GM18909 (cell line): Measurements from ENCODE around the gene ALG12.

Experiments used
- ATAC-seq: cut with Tn5 transposase; IDR thresholded peaks from one replicate; pipeline ENCODE4 v1.9.1; 2021; ENCODE audit warnings: mild to moderate bottlenecking; ENCODE audit not compliant: unreplicated experiment, poor library complexity

ALG12 gene

DNA sequence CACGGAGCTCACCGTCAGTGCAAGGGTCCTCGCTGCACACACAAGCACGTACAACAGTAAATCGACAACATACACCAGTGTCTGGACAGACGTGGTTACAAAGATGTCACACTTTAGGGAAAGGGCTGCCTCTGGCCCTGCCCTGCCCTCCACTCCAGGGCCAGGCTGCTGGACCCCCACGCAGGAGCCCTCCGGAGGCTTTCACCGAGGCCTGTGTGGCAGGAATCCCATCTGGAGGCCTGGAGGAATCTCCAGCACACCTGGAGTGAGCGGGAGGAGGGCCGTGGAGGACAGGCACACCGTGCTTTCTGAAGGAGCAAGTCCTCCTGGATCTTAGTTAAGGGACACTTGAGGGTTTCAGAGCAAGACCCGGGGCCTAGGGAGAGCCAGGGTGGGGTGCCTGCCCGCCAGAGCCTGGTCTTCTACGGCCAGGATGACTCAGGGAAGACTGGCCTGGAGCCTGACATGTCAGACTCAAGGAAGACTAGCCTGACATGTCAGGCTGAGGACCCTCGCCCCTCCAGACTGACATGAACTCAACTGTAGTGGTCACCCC lies 40.2 kb upstream of the ALG12 start:
- ATAC-seq, result no peak

DNA sequence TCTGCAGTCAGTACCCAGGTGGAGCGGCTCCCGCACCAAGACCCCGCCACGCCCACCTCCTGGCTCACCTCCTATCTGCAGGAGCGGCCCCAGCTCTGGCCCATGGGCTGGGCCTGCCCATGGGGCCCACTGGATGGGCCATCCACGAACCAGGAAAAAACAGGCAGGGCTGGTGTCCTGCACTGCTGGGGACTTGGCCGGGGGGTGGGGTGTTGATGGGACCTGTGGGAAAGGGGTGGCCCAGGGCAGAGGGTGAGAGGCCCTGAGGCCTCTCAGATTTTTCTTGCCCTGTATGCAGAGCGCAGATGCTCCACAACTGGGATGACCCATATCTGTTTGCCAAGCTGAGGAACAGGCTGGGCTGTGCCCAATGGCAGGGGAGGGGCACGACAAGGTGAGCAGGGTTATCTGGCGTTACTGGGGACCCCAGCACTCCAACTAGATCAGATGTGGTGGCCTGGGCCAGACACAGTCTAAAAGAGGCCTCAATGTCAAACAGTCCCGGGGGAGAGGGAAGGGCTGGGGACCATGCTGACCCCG lies 39.7 kb upstream of the ALG12 start:
- ATAC-seq, result no peak

DNA sequence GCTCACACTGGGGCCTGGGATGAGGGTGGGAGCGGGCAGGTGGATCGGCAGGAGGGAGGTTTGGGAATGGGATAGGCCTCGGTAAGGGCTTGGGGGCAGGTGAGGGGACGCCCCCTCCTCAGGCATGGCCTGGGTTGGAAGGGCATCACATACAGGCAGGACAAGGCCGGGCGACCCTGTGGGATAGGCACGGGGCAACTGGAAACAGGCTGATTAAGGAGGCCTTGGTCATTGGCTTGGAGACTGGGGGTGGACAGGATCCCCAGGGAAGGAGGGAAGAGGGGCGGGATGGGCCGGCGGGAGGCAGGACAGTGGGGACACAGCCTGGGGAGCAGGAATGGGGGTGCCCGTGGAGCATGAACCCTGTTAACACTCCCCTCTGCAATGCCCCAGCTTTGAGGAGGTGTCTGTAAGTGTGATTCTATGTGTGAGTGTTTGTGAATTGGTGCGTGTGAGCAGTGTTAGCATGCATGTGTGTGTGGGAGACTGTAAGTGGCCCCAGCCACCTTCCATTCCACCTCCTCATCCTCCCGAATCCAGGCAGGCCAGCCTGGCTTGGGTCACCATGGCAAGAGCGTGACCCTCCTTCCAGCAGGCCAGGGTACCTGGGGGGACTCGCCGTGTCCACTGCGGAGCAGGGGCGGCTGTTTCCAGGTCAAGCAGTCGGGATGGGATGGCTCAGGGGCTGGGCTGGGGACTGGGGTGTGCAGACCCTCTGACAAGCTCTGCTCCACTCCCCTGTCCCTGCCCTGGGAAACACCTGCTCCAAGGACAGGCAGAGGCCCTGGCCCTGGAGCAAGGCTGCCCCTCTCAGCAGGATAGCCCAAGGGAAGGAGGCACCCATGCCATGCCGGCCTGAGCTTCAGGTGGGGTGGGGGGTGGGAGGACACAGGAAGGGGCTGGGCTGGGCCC lies 38.9 kb upstream of the ALG12 start:
- ATAC-seq, result no peak

GRCh38 chr22:49956418-49956770 lies 38.2 kb upstream of the ALG12 start:
- no peak for ATAC-seq

GRCh38 chr22:49955581-49956417 lies 37.6 kb upstream of the ALG12 start:
- ATAC-seq, result no peak

DNA sequence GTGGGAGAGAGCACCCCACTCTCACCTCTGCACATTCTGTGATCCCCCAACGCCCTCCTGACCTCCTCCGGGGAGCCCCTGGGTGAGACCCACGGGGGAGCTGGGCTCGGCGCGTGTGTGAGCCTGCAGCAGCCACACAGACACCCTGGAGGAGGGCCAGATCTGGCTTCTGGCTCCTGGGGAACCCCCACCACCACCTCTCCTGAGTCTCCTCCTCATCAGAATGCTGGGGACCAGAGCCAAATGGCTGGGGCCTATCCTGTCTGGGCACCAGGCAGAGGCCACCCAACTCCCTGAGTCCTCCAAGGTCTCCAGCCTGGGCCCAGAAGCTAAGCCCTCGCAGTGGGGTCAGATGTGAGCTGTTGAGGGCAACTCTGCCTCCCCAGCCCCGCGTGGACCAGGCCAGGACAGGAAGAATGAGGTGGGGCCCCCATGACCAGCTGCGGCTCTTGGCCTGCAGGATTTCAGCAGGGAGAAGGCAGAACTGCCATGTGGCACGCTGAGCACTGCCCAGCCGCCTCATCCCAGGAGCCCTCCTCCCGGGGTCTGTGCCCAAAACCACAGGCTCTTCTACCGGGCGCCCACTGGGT lies 36.8 kb upstream of the ALG12 start:
- ATAC-seq, result no peak

DNA sequence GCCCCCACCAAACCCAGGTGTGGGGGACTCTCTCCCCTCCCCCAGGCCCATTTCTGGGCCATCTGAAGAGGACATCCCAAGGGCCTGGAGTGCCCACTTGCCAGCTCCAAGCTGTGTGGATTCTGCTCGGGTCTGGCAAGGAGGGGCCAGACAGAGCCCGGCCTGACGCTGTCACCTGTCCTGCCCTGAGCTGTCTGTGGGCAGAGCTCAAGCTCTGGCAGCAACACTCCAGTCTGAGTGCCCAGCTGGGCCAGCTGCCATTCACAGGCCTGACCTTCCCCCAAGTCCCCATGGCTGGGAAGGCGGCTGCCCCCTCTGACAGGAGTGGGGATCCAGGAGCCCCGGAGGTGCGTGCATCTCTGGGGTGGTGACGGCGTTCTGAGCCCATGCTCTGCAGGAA lies 36.1 kb upstream of the ALG12 start:
- ATAC-seq, result no peak

DNA sequence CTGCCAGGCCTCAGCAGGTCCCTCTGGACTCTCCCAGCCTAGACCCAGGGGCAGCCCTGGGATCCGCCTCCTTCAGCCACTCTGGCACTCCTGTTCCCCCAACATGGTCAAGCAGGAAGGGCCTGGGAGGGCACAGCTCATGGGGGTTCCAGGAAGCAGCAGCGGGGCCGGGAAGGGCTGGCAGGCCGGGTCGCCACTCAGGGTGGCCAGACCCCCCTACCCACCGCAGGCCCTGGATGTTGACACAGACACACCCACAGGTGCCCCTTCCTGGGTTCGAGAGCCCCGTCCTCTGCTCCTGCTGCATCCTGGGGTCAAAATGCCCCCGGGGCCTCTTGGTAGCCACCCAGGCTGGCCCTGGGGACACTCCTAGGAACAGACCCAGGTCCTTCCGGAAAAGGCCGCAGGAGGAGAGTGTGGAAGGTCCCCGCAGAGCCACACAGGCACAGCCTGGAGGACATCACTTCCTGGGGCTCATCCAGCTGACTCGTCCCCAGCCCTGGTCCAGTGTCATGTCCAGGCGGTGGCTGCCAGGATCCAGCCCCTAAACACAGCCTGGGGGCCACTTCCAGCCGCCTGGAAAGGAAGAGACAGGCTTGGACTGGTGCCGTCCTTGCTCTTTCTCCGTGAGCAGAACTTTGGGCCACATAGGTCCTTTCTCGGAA lies 35.6 kb upstream of the ALG12 start:
- ATAC-seq, result no peak

- no peak for ATAC-seq
Observed at GRCh38 chr22:49953027-49953679, 34.9 kb upstream of the ALG12 start.

DNA sequence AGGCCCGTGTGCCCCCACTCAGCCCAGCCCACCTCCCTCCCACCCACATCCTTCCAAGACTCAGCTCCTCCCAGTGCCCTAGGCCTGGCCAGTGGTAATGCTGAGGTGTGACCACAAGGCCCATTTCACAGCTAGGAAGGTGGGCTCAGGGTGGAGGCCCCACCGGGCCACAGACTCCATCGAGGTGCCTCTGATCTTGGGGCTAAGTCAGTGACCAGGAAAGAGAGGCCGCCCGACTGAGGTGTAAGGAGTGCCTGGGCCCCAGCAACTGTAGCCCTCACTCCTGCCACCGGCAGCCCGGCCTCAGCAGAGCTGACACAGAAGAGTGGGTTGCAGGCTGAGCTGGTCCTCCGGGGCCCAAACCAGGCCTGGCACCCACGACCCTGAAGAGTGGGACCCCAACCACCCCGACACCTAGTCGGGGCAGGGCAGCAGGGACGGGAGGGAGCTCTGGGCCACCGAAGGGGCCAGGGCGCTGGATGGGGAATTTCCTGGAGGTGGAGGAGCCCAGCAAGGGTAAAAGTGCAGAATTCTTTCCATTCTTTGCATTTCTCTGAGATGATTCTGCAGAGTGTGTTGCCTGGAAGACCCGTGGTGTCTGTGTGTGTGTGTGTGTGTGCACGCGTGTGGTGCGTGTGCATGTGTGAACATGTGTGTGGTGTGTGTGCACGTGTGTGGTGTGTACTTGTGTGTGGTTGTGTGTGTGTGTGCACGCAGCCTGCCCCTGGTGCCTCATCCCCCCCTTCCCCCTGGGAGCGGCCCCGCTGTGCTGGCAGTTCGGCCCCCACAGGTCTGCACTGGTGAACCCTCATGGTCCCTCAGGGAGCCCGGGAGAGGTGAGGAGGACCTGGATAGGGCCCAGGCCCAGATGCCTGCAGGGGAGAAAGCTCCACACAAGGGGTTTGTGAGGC lies 34.0 kb upstream of the ALG12 start:
- no peak for ATAC-seq

DNA sequence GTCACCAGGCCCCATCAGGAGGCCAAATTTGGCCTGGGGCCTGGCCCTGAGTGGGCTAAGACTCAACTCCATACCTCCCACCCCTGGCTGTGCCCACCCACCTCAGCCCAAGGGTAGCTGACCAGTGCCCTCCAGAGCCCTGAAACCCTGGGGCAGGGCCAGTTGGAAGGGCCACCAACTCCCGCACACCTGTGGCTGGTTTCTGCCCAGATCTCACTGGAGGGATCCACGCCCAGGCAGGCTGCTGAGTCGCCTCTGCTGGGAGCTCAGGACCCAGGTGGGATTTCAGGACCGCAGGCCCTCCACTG lies 33.4 kb upstream of the ALG12 start:
- ATAC-seq, result no peak

- ATAC-seq, result no peak
Observed at GRCh38 chr22:49951000-49951677, 32.9 kb upstream of the ALG12 start.

DNA sequence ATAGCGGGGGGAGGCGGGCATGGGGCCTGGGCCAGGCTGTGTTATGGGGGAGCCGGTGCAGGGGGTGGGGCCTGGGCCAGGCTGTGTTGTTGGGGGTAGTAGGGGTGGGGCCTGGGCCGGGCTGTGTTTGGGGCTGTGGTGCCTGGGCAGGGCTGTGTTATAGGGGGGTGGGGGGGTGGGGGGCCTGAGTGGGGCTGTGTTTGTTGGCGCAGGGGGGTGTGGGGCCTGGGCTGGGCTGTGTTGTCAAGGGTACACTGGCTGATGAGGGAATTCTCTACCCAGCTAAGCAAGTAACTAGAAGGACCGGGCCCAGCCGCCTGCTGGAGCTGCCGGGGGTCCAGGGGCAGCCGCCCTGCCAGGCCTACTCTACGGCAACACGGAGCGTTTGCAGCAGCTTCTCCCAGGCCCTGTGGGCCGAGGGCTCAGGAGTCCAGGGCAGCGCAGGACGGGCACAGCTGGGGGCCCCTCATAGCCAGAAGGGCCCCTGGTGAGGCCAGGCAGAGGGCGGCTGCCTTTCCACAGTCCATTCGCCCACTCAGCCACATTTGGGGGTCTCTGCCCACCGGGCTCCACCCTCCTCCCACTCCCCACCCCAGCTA lies 32.3 kb upstream of the ALG12 start:
- ATAC-seq, result no peak

GRCh38 chr22:49949914-49950292 lies 31.7 kb upstream of the ALG12 start:
- no peak for ATAC-seq

DNA sequence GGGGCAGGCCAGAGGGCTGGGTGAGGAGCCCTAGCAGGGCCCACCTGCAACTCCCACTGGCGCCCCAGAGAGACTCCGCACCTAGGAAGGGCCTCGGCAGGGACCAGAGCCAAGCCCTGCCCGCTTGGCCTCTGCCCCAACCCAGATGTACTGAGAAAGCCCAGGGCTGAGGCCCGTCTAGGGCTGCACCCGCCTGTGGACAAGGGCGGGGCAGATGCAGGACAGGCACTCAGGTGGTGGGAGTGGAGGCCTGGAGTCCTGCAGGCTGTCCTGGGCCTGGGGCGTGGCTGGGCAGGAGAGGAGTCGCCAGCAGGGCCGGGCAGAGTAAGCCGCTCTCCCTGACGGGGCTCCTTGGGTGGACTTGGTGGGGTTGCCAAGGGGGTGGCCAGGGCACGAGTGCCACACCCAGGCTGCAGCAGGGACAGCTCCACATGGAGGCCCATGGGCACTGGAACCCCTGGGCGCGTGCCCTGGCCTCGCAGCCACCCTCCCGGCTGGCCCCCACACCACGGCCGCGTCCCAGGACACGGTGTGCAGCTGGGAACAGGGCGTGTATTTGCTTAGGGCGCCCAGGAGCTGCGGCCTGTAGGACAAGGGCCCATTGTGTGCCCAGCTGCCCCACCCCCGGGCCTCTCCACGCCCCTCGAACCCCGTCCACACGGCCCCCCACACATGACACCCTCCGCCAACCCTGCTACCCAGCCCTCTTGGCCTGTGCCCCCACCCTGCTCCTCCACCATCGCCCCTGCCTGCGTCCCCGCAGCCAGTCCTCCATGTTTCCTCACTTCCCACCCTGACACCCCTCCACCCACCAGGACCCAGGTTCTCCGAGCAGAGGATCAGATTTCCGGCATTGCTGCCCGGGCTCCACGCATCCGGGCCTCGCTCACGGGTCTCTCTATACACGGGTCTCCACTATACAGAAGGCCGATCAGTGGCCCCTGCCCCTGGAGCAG lies 31.0 kb upstream of the ALG12 start:
- ATAC-seq, result no peak

DNA sequence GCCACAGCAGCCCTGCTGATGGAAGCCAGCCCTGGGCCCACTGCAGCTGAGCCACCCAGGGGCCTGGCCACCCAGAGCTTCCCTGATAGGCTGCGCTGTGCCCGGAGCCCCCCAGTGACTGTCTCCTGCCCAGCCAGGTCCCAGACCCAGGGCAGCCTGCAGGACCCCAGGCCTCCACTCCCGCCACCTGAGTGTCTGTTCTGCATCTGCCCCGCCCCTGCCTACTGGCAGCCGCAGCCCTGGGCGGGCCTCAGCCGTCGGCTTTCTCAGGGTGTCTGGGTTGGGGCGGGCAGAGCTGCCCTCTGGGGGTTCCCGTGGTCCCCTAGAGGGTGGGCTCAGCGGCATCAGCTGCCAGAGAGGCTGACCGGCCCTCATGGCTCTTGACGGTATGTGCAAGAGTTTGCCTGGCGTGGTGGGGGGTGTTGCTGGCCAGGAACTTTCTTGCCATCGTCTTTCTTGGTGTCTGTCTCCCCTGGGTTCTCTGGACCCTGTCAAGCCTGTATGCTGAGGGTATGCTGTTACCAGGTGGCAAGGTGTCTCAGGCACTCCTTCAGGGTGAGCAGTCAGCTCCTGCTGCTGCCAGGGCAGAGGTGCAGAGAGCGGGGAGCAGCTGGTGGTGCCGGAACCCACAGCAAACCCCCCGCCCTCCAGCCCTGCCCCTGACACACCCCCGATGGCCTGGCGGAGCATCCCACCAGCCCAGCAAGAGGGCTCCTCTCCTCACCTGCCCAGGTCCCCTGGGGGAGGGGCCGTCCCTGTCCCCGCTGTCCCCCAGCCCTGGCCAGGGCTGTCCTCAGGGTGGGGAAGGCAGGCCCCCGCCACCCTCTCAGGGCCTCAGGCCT lies 30.1 kb upstream of the ALG12 start:
- ATAC-seq, result no peak
